C4-2B (cell line): ENCODE results near the gene NT5C2.

Experiments used
- H3K27ac ChIP-seq: fragments of 450-650 bp; 2 replicates; pipeline ENCODE4 v1.5.1; 2017
- ZFX ChIP-seq: fragments of 450-650 bp; IDR thresholded peaks from 2 replicates; pipeline ENCODE4 v1.6.1; 2017
- TF ChIP-seq, protein P1 (sequence below): fragments of 450-650 bp; conservative IDR thresholded peaks from 2 replicates; pipeline ENCODE4 v1.5.1; 2017; ENCODE audit warnings: mild to moderate bottlenecking

NT5C2 gene

GRCh38 chr10:103038570-103038969, 154.5 kb downstream of the NT5C2 start:
- TF ChIP-seq ZFX: no peak
- TF ChIP-seq, protein P1, sequence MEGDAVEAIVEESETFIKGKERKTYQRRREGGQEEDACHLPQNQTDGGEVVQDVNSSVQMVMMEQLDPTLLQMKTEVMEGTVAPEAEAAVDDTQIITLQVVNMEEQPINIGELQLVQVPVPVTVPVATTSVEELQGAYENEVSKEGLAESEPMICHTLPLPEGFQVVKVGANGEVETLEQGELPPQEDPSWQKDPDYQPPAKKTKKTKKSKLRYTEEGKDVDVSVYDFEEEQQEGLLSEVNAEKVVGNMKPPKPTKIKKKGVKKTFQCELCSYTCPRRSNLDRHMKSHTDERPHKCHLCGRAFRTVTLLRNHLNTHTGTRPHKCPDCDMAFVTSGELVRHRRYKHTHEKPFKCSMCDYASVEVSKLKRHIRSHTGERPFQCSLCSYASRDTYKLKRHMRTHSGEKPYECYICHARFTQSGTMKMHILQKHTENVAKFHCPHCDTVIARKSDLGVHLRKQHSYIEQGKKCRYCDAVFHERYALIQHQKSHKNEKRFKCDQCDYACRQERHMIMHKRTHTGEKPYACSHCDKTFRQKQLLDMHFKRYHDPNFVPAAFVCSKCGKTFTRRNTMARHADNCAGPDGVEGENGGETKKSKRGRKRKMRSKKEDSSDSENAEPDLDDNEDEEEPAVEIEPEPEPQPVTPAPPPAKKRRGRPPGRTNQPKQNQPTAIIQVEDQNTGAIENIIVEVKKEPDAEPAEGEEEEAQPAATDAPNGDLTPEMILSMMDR: no peak
- H3K27ac ChIP-seq: no peak overlapping the region
